Adrenal gland (tissue), 5 donors: Measurements from ENCODE around the gene FCRL4.

Experiments used
- CTCF ChIP-seq, 6 experiments: fragments of 450-650 bp in 4 of 6; fragments of 200-600 bp in 2 of 6; sonication (generic) in 1 of 6; IDR thresholded peaks; 1 replicate in 5 of 6; 2 replicates in 1 of 6; pipeline versions ENCODE4 v1.5.1 to v1.8.0; 2016 to 2021; ENCODE audit warnings: antibody characterized with exemption in 6 of 6, mild to moderate bottlenecking in 2 of 6, moderate library complexity in 1 of 6
- POLR2A ChIP-seq, 2 donors: fragments of 450-650 bp; IDR thresholded peaks; one replicate each; pipeline ENCODE4 v1.6.1; 2017; ENCODE audit warnings: antibody characterized with exemption in 2 of 2, mild to moderate bottlenecking in 2 of 2, moderate library complexity in 1 of 2
- donor health status: DM: no; HTN: no; CAD: no.

GRCh38 chr1:157597959-157598667 lies at the start of gene FCRL4:
- TF ChIP-seq CTCF (IDR thresholded peaks at IDR 0.05) (no peak), POLR2A (IDR thresholded peaks at IDR 0.05) (no peak)
